Lung (tissue), 12 donors: Measurements from ENCODE around the gene CPNE9. TPM values are rescaled to one million over a fixed set of nuclear protein-coding genes. Genes with fewer than 3 reads are reported as not detected.

ENCODE experiments used
- ATAC-seq: fragments of 200-7000 bp; cut with Tn5 transposase; one replicate; pipeline ENCODE4 v1.9.1; 2020; ENCODE audit warnings: moderate number of reproducible peaks; ENCODE audit not compliant: insufficient read depth, low FRiP score
- DNase-seq, 3 donors: peaks; one replicate each; pipeline ENCODE4 v3.0.0-alpha.2; 2013 to 2017
- H3K27ac ChIP-seq, 2 donors: one replicate each; pipeline ENCODE4 v1.5.1; 2013; ENCODE audit warnings: mild to moderate bottlenecking in 2 of 2, moderate library complexity in 2 of 2, control low read depth in 1 of 2, inconsistent platforms in 1 of 2, low read depth in 1 of 2, low read length in 1 of 2
- H3K27me3 ChIP-seq, 3 donors: one replicate each; pipeline ENCODE4 v1.5.1; 2013; ENCODE audit warnings: low read length in 2 of 3; ENCODE audit not compliant: control insufficient read depth in 3 of 3, insufficient read depth in 3 of 3
- H3K36me3 ChIP-seq, 4 donors: one replicate each; pipeline ENCODE4 v1.5.1; 2013; ENCODE audit warnings: low read length in 4 of 4, mild to moderate bottlenecking in 1 of 4, moderate library complexity in 1 of 4; ENCODE audit not compliant: control insufficient read depth in 4 of 4, insufficient read depth in 4 of 4
- H3K4me1 ChIP-seq, 5 donors: one replicate each; pipeline ENCODE4 v1.5.1; 2013; ENCODE audit warnings: low read length in 5 of 5, mild to moderate bottlenecking in 2 of 5, moderate library complexity in 1 of 5; ENCODE audit not compliant: control insufficient read depth in 5 of 5, insufficient read depth in 5 of 5
- H3K4me3 ChIP-seq: one replicate; pipeline ENCODE4 v1.5.1; 2013; ENCODE audit warnings: mild to moderate bottlenecking, control low read depth, moderate library complexity
- H3K9ac ChIP-seq, 2 donors: one replicate each; pipeline ENCODE4 v1.5.1; 2013; ENCODE audit warnings: low read length in 2 of 2, control low read depth in 1 of 2; ENCODE audit not compliant: insufficient read depth in 1 of 2
- H3K9me3 ChIP-seq, 4 donors: one replicate each; pipeline ENCODE4 v1.5.1; 2013; ENCODE audit warnings: low read length in 3 of 4, mild to moderate bottlenecking in 1 of 4, moderate library complexity in 1 of 4; ENCODE audit not compliant: control insufficient read depth in 4 of 4, insufficient read depth in 3 of 4
- WGBS, 2 donors: extraction: QIAGEN DNeasy Blood & Tissue Kit; methylation state at CpG; one replicate each; pipeline ENCODE4 v1.1.7; 2013; 5-methylcytosine and 5-hydroxymethylcytosine counted together
- polyA plus RNA-seq, 2 donors: library from polyadenylated mRNA; stranded (reverse); fragments of 200-250 nt; gene quantifications; one replicate each; pipeline ENCODE4 v1.2.1, GENCODE V29; 2013
- total RNA-seq, 2 donors: library from RNA; depleted of rRNA in 1 of 2; stranded (reverse); fragments of >200 nt in 1 of 2; gene quantifications; one replicate each; pipeline ENCODE4 v1.2.1, GENCODE V29; 2014 to 2021
- TF ChIP-seq, protein P1 (sequence below): IDR thresholded peaks from 2 replicates; pipeline ENCODE4 v1.5.1; 2012; ENCODE audit warnings: mild to moderate bottlenecking; ENCODE audit errors: control extremely low read depth, extremely low read depth
- donor health status: control.
- donor health status: control.
- donor health status: Bipolar disorder and iron deficiency.
- donor health status: healthy.
- donor health status: DM: yes; HTN: yes; CAD: no.

Gene CPNE9
- total and polyA plus RNA-seq, 4 donors: 0.11 to 0.34 (median 0.16) TPM; not detected in 1

DNA sequence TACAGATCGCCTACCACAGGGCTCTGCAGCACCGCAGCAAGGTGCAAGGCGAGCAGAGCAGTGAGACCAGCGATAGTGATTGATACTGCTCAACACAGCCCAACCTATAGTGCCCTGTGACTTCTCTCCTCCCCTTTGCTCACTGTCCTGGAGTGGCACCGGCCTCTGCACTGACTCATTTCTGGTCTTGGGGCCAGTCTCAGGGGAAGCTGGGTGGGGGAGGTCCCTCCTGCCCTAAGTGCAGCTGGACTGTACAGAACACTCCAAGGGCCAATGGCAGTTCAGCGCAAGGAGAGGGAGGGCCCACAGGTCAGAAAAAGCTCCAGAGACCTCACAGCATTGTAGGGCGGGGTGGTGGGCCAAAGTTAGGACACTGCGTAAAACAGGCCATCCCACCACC, 43.6 kb downstream of the CPNE9 start:
- 93 to 96% methylated on average over 8 of the region's 8 CpGs for WGBS, 2 donors
- H3K36me3 ChIP-seq: peaks cover 50 to 63% (median 54%) of the 10 kb centered on the region in 4 donors

DNA sequence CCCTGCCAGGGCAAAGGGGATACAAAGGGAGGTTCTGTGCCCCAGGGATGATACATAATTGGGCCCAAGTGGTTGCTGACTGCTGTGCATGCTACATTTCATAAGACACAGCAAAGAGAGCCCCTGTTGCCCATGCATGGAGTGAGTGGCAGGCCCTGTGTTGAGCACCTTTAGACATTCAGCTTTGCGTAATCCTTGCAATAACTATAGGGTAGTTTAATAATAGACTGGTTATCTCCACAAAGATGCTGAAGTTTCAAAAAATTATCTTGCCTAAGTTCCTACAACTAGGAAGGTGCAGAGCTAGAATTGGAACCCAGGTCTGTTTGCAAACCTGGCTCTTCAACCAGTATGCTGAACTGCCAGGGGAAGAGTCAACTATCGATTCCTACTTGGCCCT, 44.4 kb downstream of the CPNE9 start:
- no peak overlapping the region for H3K4me3 ChIP-seq
- peaks cover 0 to 28% (median 6%) of the 10 kb centered on the region in 5 donors for H3K4me1 ChIP-seq
- WGBS, 2 donors: 94 to 100% methylated on average over 2 of the region's 2 CpGs
- H3K9me3 ChIP-seq: no peaks in the 10 kb centered on the region
- DNase-seq (no peak), ATAC-seq (no peak)
- no peak overlapping the region for H3K9ac ChIP-seq
- H3K36me3 ChIP-seq: peaks cover 46 to 64% (median 54%) of the 10 kb centered on the region in 4 donors
- TF ChIP-seq, protein P1, sequence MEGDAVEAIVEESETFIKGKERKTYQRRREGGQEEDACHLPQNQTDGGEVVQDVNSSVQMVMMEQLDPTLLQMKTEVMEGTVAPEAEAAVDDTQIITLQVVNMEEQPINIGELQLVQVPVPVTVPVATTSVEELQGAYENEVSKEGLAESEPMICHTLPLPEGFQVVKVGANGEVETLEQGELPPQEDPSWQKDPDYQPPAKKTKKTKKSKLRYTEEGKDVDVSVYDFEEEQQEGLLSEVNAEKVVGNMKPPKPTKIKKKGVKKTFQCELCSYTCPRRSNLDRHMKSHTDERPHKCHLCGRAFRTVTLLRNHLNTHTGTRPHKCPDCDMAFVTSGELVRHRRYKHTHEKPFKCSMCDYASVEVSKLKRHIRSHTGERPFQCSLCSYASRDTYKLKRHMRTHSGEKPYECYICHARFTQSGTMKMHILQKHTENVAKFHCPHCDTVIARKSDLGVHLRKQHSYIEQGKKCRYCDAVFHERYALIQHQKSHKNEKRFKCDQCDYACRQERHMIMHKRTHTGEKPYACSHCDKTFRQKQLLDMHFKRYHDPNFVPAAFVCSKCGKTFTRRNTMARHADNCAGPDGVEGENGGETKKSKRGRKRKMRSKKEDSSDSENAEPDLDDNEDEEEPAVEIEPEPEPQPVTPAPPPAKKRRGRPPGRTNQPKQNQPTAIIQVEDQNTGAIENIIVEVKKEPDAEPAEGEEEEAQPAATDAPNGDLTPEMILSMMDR: no peak
- no peaks in the 10 kb centered on the region for H3K27me3 ChIP-seq
- H3K27ac ChIP-seq: no peak overlapping the region

More for the DNA sequence above, 43.6 kb downstream of the CPNE9 start:
- H3K4me3 ChIP-seq: no peak overlapping the region
- H3K27me3 ChIP-seq: no peaks in the 10 kb centered on the region
- TF ChIP-seq, protein P1: no peak
- no peaks in the 10 kb centered on the region for H3K9me3 ChIP-seq
- no peak overlapping the region for H3K9ac ChIP-seq
- no peak for DNase-seq
- peaks cover 0 to 28% (median 6%) of the 10 kb centered on the region in 5 donors for H3K4me1 ChIP-seq
- H3K27ac ChIP-seq: no peak overlapping the region
- no peak for ATAC-seq

DNA sequence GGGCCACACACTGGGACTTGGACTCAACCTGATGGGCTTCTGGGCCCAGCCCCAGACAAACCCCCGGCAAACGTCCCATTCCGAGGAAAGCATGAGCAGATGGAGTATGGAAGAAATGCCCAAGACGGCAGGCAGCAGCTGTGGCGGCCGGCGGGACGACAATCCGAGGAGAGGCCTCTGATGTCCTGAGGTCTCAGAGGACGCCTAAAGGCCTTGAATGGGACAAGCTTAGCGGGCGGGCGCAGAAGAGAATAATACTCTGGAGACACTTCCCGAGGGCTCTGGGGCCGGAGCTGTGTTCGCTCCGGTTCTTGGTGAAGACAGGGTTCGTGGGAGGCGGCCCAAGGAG, 45.6 kb downstream of the CPNE9 start:
- TF ChIP-seq, protein P1: no peak
- H3K27me3 ChIP-seq: no peaks in the 10 kb centered on the region
- 9 to 16% methylated on average over 19 of the region's 19 CpGs for WGBS, 2 donors
- H3K36me3 ChIP-seq: peaks cover 35 to 62% (median 46%) of the 10 kb centered on the region in 4 donors
- peak overlapping the region; percentile 45 for H3K4me3 ChIP-seq
- DNase-seq: no peak
- ATAC-seq: no peak
- peaks cover 0 to 28% (median 6%) of the 10 kb centered on the region in 5 donors for H3K4me1 ChIP-seq
- H3K9ac ChIP-seq: peak overlapping the region in 1 of 2 donors; percentile 68
- H3K27ac ChIP-seq: peak overlapping the region; percentile 81 to 92
- H3K9me3 ChIP-seq: no peaks in the 10 kb centered on the region
